AG04449 (cell line): Measurements from ENCODE around the gene NFKB2.
A peak's percentile ranks its signal among the peaks of the same experiment; 100 is the strongest.

ENCODE experiments used
- CTCF ChIA-PET: fragments of 350-600 bp; formaldehyde crosslinking; extraction: SDS; loops from one replicate; lab custom pipeline; 2021; ENCODE audit warnings: antibody characterized with exemption; lab: Yijun Ruan, JAX
- POLR2A ChIA-PET: fragments of 400-600, 350-600 bp; formaldehyde crosslinking; extraction: SDS; loops from one replicate; lab custom pipeline; 2020; ENCODE audit warnings: antibody characterized with exemption, inconsistent platforms; lab: Yijun Ruan, JAX
- DNase-seq: peaks from one replicate; pipeline ENCODE4 v3.0.0-alpha.2; 2010; ENCODE audit warnings: low read depth, low spot score
- H3K4me3 ChIP-seq: 2 replicates; pipeline ENCODE4 v1.5.1; 2011; ENCODE audit warnings: low read depth, mild to moderate bottlenecking, control low read depth, low read length
- CTCF ChIP-seq: IDR thresholded peaks from one replicate; pipeline ENCODE4 v1.5.1; 2011; ENCODE audit warnings: mild to moderate bottlenecking, moderate library complexity, low read length, control low read depth, inconsistent platforms; ENCODE audit not compliant: insufficient read depth; ENCODE audit errors: missing control alignments

Gene NFKB2

GRCh38 chr10:102396730-102397151, 1.2 kb downstream of the NFKB2 start:
- no peak for DNase-seq
- no peak for TF ChIP-seq CTCF
- ChIA-PET CTCF (interaction anchor here (0.9 to 16.2 kb wide), 12 partner anchors 9 to 228 kb away, joined by 3 to 407 read pairs (median 20); partner anchors contain the start of genes C10orf95, ELOVL3, FBXL15 and PSD), POLR2A (no interaction called here)
- peak overlapping the region; percentile 78 for H3K4me3 ChIP-seq

GRCh38 chr10:102397222-102398171, 2.0 kb downstream of the NFKB2 start:
- DNase-seq = no peak
- no peak for TF ChIP-seq CTCF
- ChIA-PET POLR2A (no interaction called here), CTCF (interaction anchor here (0.7 to 16.2 kb wide), 15 partner anchors 7 to 229 kb away, joined by 3 to 407 read pairs (median 14); partner anchors contain the start of genes C10orf95, ELOVL3, FBXL15 and PSD)
- H3K4me3 ChIP-seq = no peak overlapping the region

- POLR2A ChIA-PET = interaction anchor here (0.6 to 1.1 kb wide), 2 partner anchors 19 to 229 kb away, joined by 4 to 5 read pairs; no protein-coding TSS in a partner anchor
- H3K4me3 ChIP-seq = no peak overlapping the region
- CTCF ChIA-PET = interaction anchor here (0.7 to 16.2 kb wide), 27 partner anchors 8 to 275 kb away, joined by 3 to 407 read pairs (median 6); partner anchors contain the start of genes C10orf95, CUEDC2, ELOVL3 and FBXL15
- TF ChIP-seq CTCF = no peak
- no peak for DNase-seq
These were observed 2.9 kb downstream of the NFKB2 start for GRCh38 chr10:102398172-102399020.

- peak; percentile 97 for TF ChIP-seq CTCF
- DNase-seq = no peak
- POLR2A ChIA-PET = interaction anchor here (0.5 to 1.1 kb wide), 3 partner anchors 18 to 230 kb away, joined by 4 to 5 read pairs (median 4); partner anchors contain the start of gene CUEDC2
- peak overlapping the region; percentile 59 for H3K4me3 ChIP-seq
- CTCF ChIA-PET = interaction anchor here (0.5 to 16.2 kb wide), 49 partner anchors 8 to 284 kb away, joined by 3 to 407 read pairs (median 4); partner anchors contain the start of genes C10orf95, CUEDC2, ELOVL3 and FBXL15
These were observed 3.9 kb downstream of the NFKB2 start for GRCh38 chr10:102399217-102400021.

- DNase-seq = no peak
- POLR2A ChIA-PET = interaction anchor here (0.5 to 1.1 kb wide), 2 partner anchors 32 to 230 kb away, joined by 4 to 5 read pairs; partner anchors contain the start of gene CUEDC2
- H3K4me3 ChIP-seq = no peak overlapping the region
- CTCF ChIA-PET = interaction anchor here (0.6 to 16.2 kb wide), 40 partner anchors 10 to 285 kb away, joined by 3 to 407 read pairs (median 5); partner anchors contain the start of genes C10orf95, CUEDC2, ELOVL3 and FBXL15
- no peak for TF ChIP-seq CTCF
These were observed 4.6 kb downstream of the NFKB2 start for GRCh38 chr10:102400076-102400475.
